Measurements from ENCODE around the gene SMG7.

Gene SMG7

GRCh38 chr1:183589384-183589783 is 117.1 kb downstream of the SMG7 start:
- no peak for DNase-seq (ENCODE audit: low read depth, low spot score)

- no peak for DNase-seq (ENCODE audit: low read depth, low spot score)
Measured at GRCh38 chr1:183589874-183590243, 117.6 kb downstream of the SMG7 start.

- DNase-seq (ENCODE audit: low read depth, low spot score), result no peak
Measured at GRCh38 chr1:183590244-183591191, 118.2 kb downstream of the SMG7 start, which contains the start of gene NCF2. Gene NCF2, minus strand, starts transcription at chr1:183590459. Its CDS starts 130 bp downstream, at chr1:183590329.

- no peak for DNase-seq (ENCODE audit: low read depth, low spot score)
Measured at GRCh38 chr1:183592733-183593132, 120.4 kb downstream of the SMG7 start.

GRCh38 chr1:183593356-183593755 is 121.1 kb downstream of the SMG7 start:
- DNase-seq (ENCODE audit: low read depth, low spot score), result no peak

- DNase-seq (ENCODE audit: low read depth, low spot score), result no peak
Measured at GRCh38 chr1:183595537-183595936, 123.2 kb downstream of the SMG7 start.

DNA sequence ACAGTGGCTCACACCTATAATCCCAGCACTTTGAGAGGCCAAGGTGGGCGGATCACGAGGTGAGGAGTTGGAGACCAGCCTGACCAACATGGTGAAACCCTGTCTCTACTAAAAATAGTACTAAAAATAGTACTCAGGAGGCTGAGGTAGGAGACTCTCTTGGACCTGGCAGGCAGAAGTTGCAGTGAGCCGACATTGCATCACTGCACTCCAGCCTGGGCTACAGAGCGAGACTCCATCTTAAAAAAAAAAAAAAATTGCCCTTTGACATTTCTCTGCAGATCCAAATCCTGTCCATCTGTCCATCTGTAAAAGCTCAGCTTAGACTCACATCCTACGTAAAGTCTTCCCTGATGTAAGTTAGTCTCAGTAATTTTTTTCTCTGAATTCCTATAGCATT is 124.2 kb downstream of the SMG7 start:
- no peak for DNase-seq (ENCODE audit: low read depth, low spot score)

DNA sequence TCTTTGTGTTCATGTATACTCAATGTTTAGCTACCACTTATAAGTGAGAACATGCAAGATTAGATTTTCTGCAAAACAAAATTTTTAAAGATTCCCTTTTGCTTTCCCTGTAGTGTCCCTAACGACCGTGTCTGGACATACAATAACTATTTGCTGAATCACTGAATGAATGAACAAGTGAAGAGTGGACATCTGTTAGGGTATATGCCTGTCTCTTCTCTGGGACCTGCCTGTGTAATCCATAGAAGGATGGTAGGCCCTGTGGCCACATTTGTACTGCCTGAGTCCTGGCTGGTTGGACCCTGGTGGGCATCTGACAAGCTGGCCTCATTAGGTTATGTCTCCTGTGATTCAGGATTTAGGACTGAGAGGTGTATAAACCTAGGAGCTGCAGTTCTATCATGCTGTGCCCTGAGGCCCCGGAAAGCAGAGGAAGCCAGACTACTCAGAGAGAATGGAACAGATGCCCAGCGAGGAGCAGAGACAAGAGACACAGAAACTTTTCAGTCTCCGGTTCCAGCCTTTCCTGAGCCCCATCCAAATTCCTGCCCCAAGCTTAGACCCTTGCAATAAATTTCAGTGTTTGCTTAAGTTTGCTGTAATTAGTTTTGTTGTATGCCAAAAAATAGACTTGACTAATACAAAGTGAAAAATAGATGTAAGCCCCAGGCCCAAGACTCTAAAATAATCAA is 125.5 kb downstream of the SMG7 start:
- DNase-seq (ENCODE audit: low read depth, low spot score), result no peak

GRCh38 chr1:183598386-183598785 is 126.1 kb downstream of the SMG7 start:
- no peak for DNase-seq (ENCODE audit: low read depth, low spot score)

- DNase-seq (ENCODE audit: low read depth, low spot score), result no peak
Measured at GRCh38 chr1:183600136-183600535, 127.8 kb downstream of the SMG7 start.

DNA sequence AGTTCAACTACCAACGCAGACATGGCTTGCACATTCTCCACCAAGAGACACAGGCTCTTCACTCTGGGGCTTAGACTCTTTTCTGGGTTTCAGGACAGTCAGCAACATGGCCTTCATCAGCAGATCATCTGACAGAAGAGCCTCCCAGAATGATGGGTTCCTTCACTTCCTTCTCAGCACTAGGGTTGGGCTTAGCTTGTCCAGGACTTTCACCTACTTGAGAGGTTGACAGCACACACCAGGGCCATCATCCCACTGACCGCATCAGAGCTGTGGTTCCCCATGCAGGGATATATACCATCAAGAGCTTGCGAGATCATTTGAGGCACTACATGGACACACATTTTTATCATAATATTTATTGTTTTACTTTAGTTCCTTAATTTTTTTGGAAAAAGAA is 128.3 kb downstream of the SMG7 start:
- no peak for DNase-seq (ENCODE audit: low read depth, low spot score)

GRCh38 chr1:183602510-183602909 is 130.2 kb downstream of the SMG7 start:
- DNase-seq (ENCODE audit: low read depth, low spot score), result no peak

Data from activated naive CD8-positive, alpha-beta T cell treated with anti-CD3 and anti-CD28 coated beads, Interleukin-2, amount 50 U/mL, for 16 hours (primary cell).